ENCODE measurements around the gene MYBPHL. TPM values are rescaled to one million over a fixed set of nuclear protein-coding genes. Genes with fewer than 3 reads are reported as not detected.
A peak's percentile ranks its signal among the peaks of the same experiment; 100 is the strongest.

MYBPHL gene
- total and polyA plus RNA-seq, 2 experiments from 2014 or later, result not detected

GRCh38 chr1:109275706-109276345, 31.0 kb downstream of the MYBPHL start (continued):
- TF ChIP-seq CTCF (conservative IDR thresholded peaks at IDR 0.05; ENCODE audit: low read depth in 2 of 2), result no peak
- TF ChIP-seq EZH2 (IDR thresholded peaks at IDR 0.05; ENCODE audit: low read depth, unreplicated experiment), result no peak
- no peak for TF ChIP-seq REST (IDR thresholded peaks at IDR 0.05; ENCODE audit: unreplicated experiment)
- TF ChIP-seq ETS1 (IDR thresholded peaks at IDR 0.05), result no peak

- Histone ChIP-seq H3K36me3 (ENCODE audit: insufficient read depth) (peaks cover 7% of the 10 kb centered on the region; the same call in 1 of the 2 replicates), H3K27ac (ENCODE audit: low read depth) (peak overlapping the region; percentile 72; the same call in 1 of the 2 replicates), H3K27me3 (ENCODE audit: insufficient read depth) (no peaks in the 10 kb centered on the region), H3K4me2 (no peak overlapping the region), H3K79me2 (replicated peaks; ENCODE audit: insufficient read depth) (no peaks in the 10 kb centered on the region), H4K20me1 (replicated peaks; ENCODE audit: insufficient read depth) (0 out of 2 replicates have a peak, but pooled peaks cover 5% of the 10 kb centered on the region), H3K4me1 (ENCODE audit: insufficient read depth) (peaks cover 16% of the 10 kb centered on the region), H2AFZ (no peak overlapping the region), H3K9me2 (ENCODE audit: insufficient read depth) (no peaks in the 10 kb centered on the region), H3K4me3 (no peak overlapping the region), H3F3A (replicated peaks; ENCODE audit: low read depth) (peaks cover 17% of the 10 kb centered on the region)
- TF ChIP-seq POLR2AphosphoS5 (IDR thresholded peaks at IDR 0.05; ENCODE audit: low read depth) (0 out of 2 replicates have a peak, but pooled peaks have one; percentile 23), REST (IDR thresholded peaks at IDR 0.05; ENCODE audit: unreplicated experiment) (no peak)
- Mint-ChIP-seq H3K36me3 (ENCODE audit: low read depth) (peaks cover 36% of the 10 kb centered on the region), H3K27ac (peak overlapping the region; percentile 71), H3K27me3 (ENCODE audit: insufficient read depth, low read depth, poor library complexity) (peaks cover 14% of the 10 kb centered on the region), H3K4me1 (peaks cover 26% of the 10 kb centered on the region), H3K9me3 (no peaks in the 10 kb centered on the region; the same call in 2 of the 3 replicates), H3K4me3 (no peak overlapping the region; the same call in 2 of the 3 replicates)
- peak; percentile 12 for ATAC-seq
- DNase-seq (ENCODE audit: low spot score), result no peak
Measured at GRCh38 chr1:109274533-109275476, 32.0 kb downstream of the MYBPHL start.

Data from GM23338 (cell line).